Measurements from ENCODE around the gene DELE1. TPM values are rescaled to one million over a fixed set of nuclear protein-coding genes. Genes with fewer than 3 reads are reported as not detected.
"Not testable (repeated sequence)": the region's sequence is repeated elsewhere in the genome, so short reads cannot be mapped to it uniquely, and the experiment has no call there.

Gene DELE1
- total RNA-seq, 4 donors from 2014 or later = 38.8 to 92.3 (median 62.5) TPM

DNA sequence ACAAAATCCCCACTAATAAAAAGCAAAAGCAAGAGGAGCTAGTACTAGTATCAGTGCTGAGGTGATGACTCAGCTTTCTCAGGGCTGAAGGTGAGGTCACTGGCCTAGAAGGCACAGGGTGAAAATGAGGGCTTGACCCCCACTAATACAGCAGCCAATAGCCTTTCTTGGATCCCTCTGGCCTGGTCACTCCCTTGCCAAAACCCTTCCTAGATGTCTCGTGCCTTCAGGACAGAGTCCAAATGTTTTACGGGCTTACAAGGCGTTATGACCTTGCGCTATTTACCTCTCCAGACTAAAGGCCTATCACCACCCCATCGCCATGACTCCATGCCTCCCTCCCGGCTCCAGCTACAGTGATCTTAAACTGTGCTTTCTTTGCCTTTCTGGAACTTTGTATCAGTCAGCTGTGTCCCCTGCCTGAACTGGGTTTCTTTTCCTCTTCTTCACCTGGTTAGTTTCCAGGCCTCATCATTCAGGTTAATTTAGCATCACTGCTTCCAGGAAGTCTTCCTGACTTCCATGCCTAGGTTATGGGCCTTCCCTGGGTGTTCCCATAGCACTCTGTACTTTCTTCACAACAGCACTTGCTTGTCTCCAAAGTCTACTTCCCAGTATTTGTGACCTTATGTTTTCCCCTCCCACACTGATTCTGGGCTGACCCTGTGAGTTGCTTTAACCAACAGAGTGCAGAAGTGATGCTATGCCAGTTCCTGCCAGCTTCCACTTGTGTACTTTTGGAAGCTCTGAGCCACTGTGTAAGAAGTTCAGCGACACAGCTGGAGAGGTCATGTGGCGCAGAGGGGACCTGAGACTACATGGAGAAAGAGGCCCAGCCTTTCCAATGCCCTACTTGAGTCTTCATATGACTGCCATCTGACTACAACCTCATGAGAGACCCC, 4.2 kb upstream of the DELE1 start:
- no peak for ATAC-seq
- peaks cover 8% of the 10 kb centered on the region for H3K27me3 ChIP-seq

DNA sequence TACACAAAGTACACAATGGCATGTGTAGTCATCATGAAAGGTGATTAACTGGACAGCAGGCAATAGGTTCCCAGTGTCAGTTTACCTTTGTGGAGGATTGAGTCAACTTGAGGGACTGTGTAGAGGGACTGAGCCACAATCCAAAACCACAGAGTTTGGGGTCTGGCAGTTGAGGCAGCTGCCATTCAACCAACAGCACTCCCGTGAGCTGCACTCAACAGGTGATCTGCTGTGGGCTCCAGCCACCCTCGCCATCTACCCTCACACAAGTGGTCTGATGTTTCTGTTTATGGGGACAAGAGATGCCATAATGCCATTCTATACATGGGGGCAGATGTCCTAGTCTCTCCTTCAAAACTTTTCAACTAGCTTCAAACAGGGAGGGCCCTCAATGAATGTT, 2.9 kb upstream of the DELE1 start:
- no peaks in the 10 kb centered on the region for H3K9me3 ChIP-seq
- no peak for TF ChIP-seq POLR2AphosphoS5 (IDR thresholded peaks at IDR 0.05)
- no peak for TF ChIP-seq CTCF (IDR thresholded peaks at IDR 0.05)
- TF ChIP-seq EP300 (IDR thresholded peaks at IDR 0.05) = no peak
- TF ChIP-seq POLR2A (IDR thresholded peaks at IDR 0.05) = no peak
- H3K27me3 ChIP-seq = peaks cover 8% of the 10 kb centered on the region
- H3K27ac ChIP-seq = no peak overlapping the region
- peaks cover 0 to 11% of the 10 kb centered on the region in 2 donors for H3K36me3 ChIP-seq
- no peak overlapping the region for H3K4me3 ChIP-seq
- ATAC-seq = no peak
- H3K4me1 ChIP-seq = peaks cover 3 to 30% (median 13%) of the 10 kb centered on the region in 3 donors
- WGBS, 2 donors (ENCODE audit: low coverage in 1 of 2) = 81 to 100% methylated on average over 1 to 2 of the region's 2 CpGs

More for the DNA sequence above, 4.2 kb upstream of the DELE1 start:
- 84% methylated on average over 8 of the region's 8 CpGs; no CpG with 5 or more reads in 1 of the 2 donors for WGBS, 2 donors (ENCODE audit: low coverage in 1 of 2)
- Histone ChIP-seq H3K36me3 (no peaks in the 10 kb centered on the region), H3K9me3 (no peaks in the 10 kb centered on the region), H3K4me1 (peaks cover 3 to 19% (median 9%) of the 10 kb centered on the region in 3 donors), H3K27ac (no peak overlapping the region), H3K4me3 (no peak overlapping the region)
- TF ChIP-seq EP300 (IDR thresholded peaks at IDR 0.05) (no peak), CTCF (IDR thresholded peaks at IDR 0.05) (no peak)

GRCh38 chr5:141922827-141923447, 734 bp upstream of the DELE1 start:
- peaks cover 3 to 49% (median 13%) of the 10 kb centered on the region in 3 donors for H3K4me1 ChIP-seq
- peaks cover 0 to 33% of the 10 kb centered on the region in 2 donors for H3K36me3 ChIP-seq
- not testable (repeated sequence) for H3K9me3 ChIP-seq, H3K27me3 ChIP-seq, ATAC-seq
- H3K4me3 ChIP-seq = peak overlapping the region; percentile 64 to 73
- peak overlapping the region; percentile 84 to 97 (median 96) for H3K27ac ChIP-seq
- 31 to 80% methylated on average over 9 to 17 of the region's 28 CpGs for WGBS, 2 donors (ENCODE audit: low coverage in 1 of 2)

GRCh38 chr5:141926434-141926833, 2.8 kb downstream of the DELE1 start:
- TF ChIP-seq CTCF (IDR thresholded peaks at IDR 0.05) = no peak
- no peak for TF ChIP-seq POLR2AphosphoS5 (IDR thresholded peaks at IDR 0.05)
- no peak for TF ChIP-seq POLR2A (IDR thresholded peaks at IDR 0.05)
- no peak for ATAC-seq
- 75 to 79% methylated on average over 2 of the region's 2 CpGs for WGBS, 2 donors (ENCODE audit: low coverage in 1 of 2)
- peaks cover 3 to 57% (median 13%) of the 10 kb centered on the region in 3 donors for H3K4me1 ChIP-seq
- no peaks in the 10 kb centered on the region for H3K9me3 ChIP-seq
- peaks cover 0 to 68% of the 10 kb centered on the region in 2 donors for H3K36me3 ChIP-seq
- no peaks in the 10 kb centered on the region for H3K27me3 ChIP-seq
- H3K4me3 ChIP-seq = no peak overlapping the region
- no peak overlapping the region for H3K27ac ChIP-seq

- H3K36me3 ChIP-seq = peaks cover 0 to 84% of the 10 kb centered on the region in 2 donors
- TF ChIP-seq POLR2AphosphoS5 (IDR thresholded peaks at IDR 0.05) (no peak), POLR2A (IDR thresholded peaks at IDR 0.05) (no peak), CTCF (IDR thresholded peaks at IDR 0.05) (no peak), EP300 (IDR thresholded peaks at IDR 0.05) (no peak)
- ATAC-seq = no peak
Observed at GRCh38 chr5:141928051-141928450, 4.4 kb downstream of the DELE1 start.

More at GRCh38 chr5:141928051-141928450, 4.4 kb downstream of the DELE1 start:
- H3K27ac ChIP-seq = no peak overlapping the region
- H3K27me3 ChIP-seq = no peaks in the 10 kb centered on the region
- peaks cover 3 to 49% (median 9%) of the 10 kb centered on the region in 3 donors for H3K4me1 ChIP-seq
- H3K9me3 ChIP-seq = no peaks in the 10 kb centered on the region
- no peak overlapping the region for H3K4me3 ChIP-seq
- WGBS, 2 donors (ENCODE audit: low coverage in 1 of 2) = 63 to 80% methylated on average over 3 of the region's 8 CpGs

Data from gastroesophageal sphincter (tissue), 4 donors.